Heart left ventricle (tissue), 16 donors: Measurements from ENCODE around the gene UBE2B. TPM values are rescaled to one million over a fixed set of nuclear protein-coding genes. Genes with fewer than 3 reads are reported as not detected.

ENCODE experiments used
- ATAC-seq, 4 donors: fragments of 200-7000 bp; cut with Tn5 transposase; one replicate each; pipeline ENCODE4 v1.9.1; 2020 to 2022; ENCODE audit warnings: moderate library complexity in 4 of 4, mild to moderate bottlenecking in 3 of 4, moderate number of reproducible peaks in 1 of 4
- DNase-seq, 5 donors: peaks; one replicate each; pipeline ENCODE4 v3.0.0-alpha.2; 2020
- H3K27ac ChIP-seq, 12 donors: fragments of 200-600 bp; sonication (generic) in 4 of 12; one replicate each; pipeline versions ENCODE4 v1.5.0 to v1.8.0; 2016 to 2022; ENCODE audit warnings: mild to moderate bottlenecking in 2 of 12
- H3K27me3 ChIP-seq, 9 donors: fragments of 200-600 bp; sonication (generic) in 2 of 9; one replicate each; pipeline versions ENCODE4 v1.5.1 to v1.8.0; 2016 to 2022; ENCODE audit warnings: mild to moderate bottlenecking in 3 of 9
- H3K36me3 ChIP-seq, 9 donors: fragments of 200-600 bp; sonication (generic) in 2 of 9; one replicate each; pipeline versions ENCODE4 v1.5.0 to v1.8.0; 2018 to 2022; ENCODE audit warnings: mild to moderate bottlenecking in 2 of 9
- H3K4me1 ChIP-seq, 12 donors: fragments of 200-600 bp; sonication (generic) in 4 of 12; one replicate each; pipeline versions ENCODE4 v1.5.0 to v1.8.0; 2016 to 2022; ENCODE audit warnings: mild to moderate bottlenecking in 3 of 12
- H3K4me3 ChIP-seq, 12 donors: fragments of 200-600 bp; sonication (generic) in 4 of 12; one replicate each; pipeline versions ENCODE4 v1.5.0 to v1.8.0; 2017 to 2022; ENCODE audit warnings: mild to moderate bottlenecking in 9 of 12, moderate library complexity in 4 of 12
- H3K9me3 ChIP-seq, 12 donors: fragments of 200-600 bp; sonication (generic) in 4 of 12; one replicate each; pipeline versions ENCODE4 v1.5.0 to v1.8.0; 2016 to 2022; ENCODE audit warnings: mild to moderate bottlenecking in 1 of 12
- CTCF ChIP-seq, 12 donors: fragments of 200-600 bp; sonication (generic) in 4 of 12; IDR thresholded peaks; one replicate each; pipeline versions ENCODE4 v1.5.0 to v1.8.0; 2018 to 2022; ENCODE audit warnings: antibody characterized with exemption in 12 of 12, mild to moderate bottlenecking in 5 of 12
- POLR2A ChIP-seq, 2 donors: fragments of 450-650 bp; IDR thresholded peaks; one replicate each; pipeline ENCODE4 v1.6.1; 2017; ENCODE audit warnings: antibody characterized with exemption in 2 of 2, mild to moderate bottlenecking in 2 of 2, moderate library complexity in 2 of 2
- WGBS, 4 donors: extraction: QIAGEN DNeasy Blood & Tissue Kit in 2 of 4; methylation state at CpG; one replicate each; pipeline versions ENCODE4 v1.1.5 to v1.1.7; 2013 to 2018; 5-methylcytosine and 5-hydroxymethylcytosine counted together
- intact Hi-C, 10 donors: fragments of 100-400 bp; cut with DNase I; formaldehyde crosslinking; loops; one replicate each; pipeline versions ENCODE4 v1.11.1 to v1.14.2; 2022
- polyA plus RNA-seq, 2 donors: library from polyadenylated mRNA; stranded (reverse); fragments of 200-250 nt; gene quantifications; one replicate each; pipeline ENCODE4 v1.2.3, GENCODE V29; 2013
- total RNA-seq, 9 donors: library from RNA; depleted of rRNA in 2 of 9; stranded (reverse); fragments of >200 nt in 2 of 9; fragmentation: NEBNext Ultra II Directional in 3 of 9; extraction: Animal tissue kit (Norgen Biotek cat#: 25700) in 3 of 9; gene quantifications; one replicate each; pipeline versions ENCODE4 v1.1.0 to v1.2.4, GENCODE V29; 2016 to 2023
- donor health status: ischemic (EF 13 %, LVEDD 7.1; RV severe dilation, severe dysfunction).
- donor health status: healthy with polysubstance abuse.
- donor health status: DM: no; HTN: yes; CAD: no.
- donor health status: DM: no; HTN: no; CAD: no.
- donor health status: ischemic (EF 25% LVEDD 6.9; RV normal size, moderate dysfunction).
- donor health status: ischemic (EF 25% LVEDD 5.7; RV mildly dilated, moderate dysfunction).
- donor health status: healthy.
- donor health status: DM: yes; HTN: yes; CAD: no.
- donor health status: ischemic (EF 35%, LVEDD 5.7; RV mildly dilated, moderate dysfunction).
- donor health status: nonischemic (EF 11% LVEDD 7.7; RV severe dilation, severe dysfunction).
- donor health status: DM: yes; HTN: yes; CAD: no.
- donor health status: PGD.
- donor health status: ischemic (EF 29% LVEDD 5.4; RV normal size, mild dysfunction).
- donor health status: nonischemic (EF 23%, LVEDD 6.1; RV moderate dilation, normal function).

The UBE2B gene
- total and polyA plus RNA-seq, 11 donors = 62.8 to 230 (median 188) TPM

GRCh38 chr5:134423376-134423775 lies 52.0 kb downstream of the UBE2B start:
- WGBS, 4 donors = 82 to 86% (median 83%) methylated on average over 2 of the region's 2 CpGs
- H3K27ac ChIP-seq = no peak overlapping the region
- no peaks in the 10 kb centered on the region for H3K36me3 ChIP-seq
- H3K27me3 ChIP-seq = no peaks in the 10 kb centered on the region
- peaks cover 0 to 10% (median 0%) of the 10 kb centered on the region in 12 donors for H3K9me3 ChIP-seq
- H3K4me1 ChIP-seq = no peaks in the 10 kb centered on the region
- TF ChIP-seq POLR2A (IDR thresholded peaks at IDR 0.05) (no peak), CTCF (IDR thresholded peaks at IDR 0.05) (no peak)
- no peak overlapping the region for H3K4me3 ChIP-seq
- intact Hi-C loops = no loop called here
- DNase-seq = no peak
- ATAC-seq = no peak

- intact Hi-C loops = no loop called here
- H3K4me1 ChIP-seq = no peaks in the 10 kb centered on the region
- no peaks in the 10 kb centered on the region for H3K9me3 ChIP-seq
- DNase-seq = no peak
- 76 to 90% (median 82%) methylated on average over 7 of the region's 7 CpGs for WGBS, 4 donors
- H3K4me3 ChIP-seq = no peak overlapping the region
- H3K27ac ChIP-seq = no peak overlapping the region
- no peak for ATAC-seq
- TF ChIP-seq CTCF (IDR thresholded peaks at IDR 0.05) (no peak), POLR2A (IDR thresholded peaks at IDR 0.05) (no peak)
- H3K36me3 ChIP-seq = no peaks in the 10 kb centered on the region
- no peaks in the 10 kb centered on the region for H3K27me3 ChIP-seq
Measured at GRCh38 chr5:134426361-134426760, 55.0 kb downstream of the UBE2B start.

GRCh38 chr5:134427540-134428041 lies 56.2 kb downstream of the UBE2B start:
- ATAC-seq (no peak), DNase-seq (no peak)
- Histone ChIP-seq H3K27ac (no peak overlapping the region), H3K4me1 (no peaks in the 10 kb centered on the region), H3K4me3 (no peak overlapping the region), H3K9me3 (no peaks in the 10 kb centered on the region), H3K27me3 (no peaks in the 10 kb centered on the region), H3K36me3 (no peaks in the 10 kb centered on the region)
- intact Hi-C loops = no loop called here
- TF ChIP-seq CTCF (IDR thresholded peaks at IDR 0.05) = no peak
- WGBS, 4 donors = 56 to 63% (median 60%) methylated on average over 9 of the region's 9 CpGs

GRCh38 chr5:134430001-134430569 lies 58.7 kb downstream of the UBE2B start:
- intact Hi-C loops = loop anchor here in 1 of 10 donors (10.0 kb wide), 1 partner anchor 135 kb away; no protein-coding TSS in a partner anchor
- Histone ChIP-seq H3K9me3 (no peaks in the 10 kb centered on the region), H3K4me1 (no peaks in the 10 kb centered on the region), H3K36me3 (no peaks in the 10 kb centered on the region), H3K27ac (no peak overlapping the region), H3K4me3 (no peak overlapping the region), H3K27me3 (no peaks in the 10 kb centered on the region)
- ATAC-seq (no peak), DNase-seq (no peak)
- TF ChIP-seq CTCF (IDR thresholded peaks at IDR 0.05) (no peak), POLR2A (IDR thresholded peaks at IDR 0.05) (no peak)
- 61 to 69% (median 61%) methylated on average over 5 of the region's 5 CpGs for WGBS, 4 donors
